Measurements from ENCODE around the gene SNX10. TPM values are rescaled to one million over a fixed set of nuclear protein-coding genes. Genes with fewer than 3 reads are reported as not detected.

The SNX10 gene
- total RNA-seq, 2 experiments from 2014 or later = 4.6 to 5.8 TPM

DNA sequence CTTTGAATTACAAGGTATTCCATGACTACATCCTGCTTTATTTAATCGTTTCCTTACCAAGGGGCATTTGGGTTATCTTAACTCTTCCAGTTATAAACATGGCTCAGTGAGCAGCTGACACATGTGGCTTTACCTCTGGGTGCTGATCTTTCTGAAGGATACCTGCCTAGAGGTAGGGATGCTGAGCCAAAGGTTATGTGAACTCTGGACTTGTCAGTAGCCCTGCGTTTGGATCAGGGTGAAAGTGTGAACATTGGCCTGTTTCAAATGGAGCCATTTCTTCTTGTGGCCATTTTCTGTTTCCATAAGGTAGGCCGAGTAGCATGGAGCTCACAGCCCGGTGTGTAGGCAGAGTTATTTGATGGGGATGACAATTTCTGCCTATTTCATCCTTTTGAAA, 29.2 kb downstream of the SNX10 start:
- Histone ChIP-seq H3K27me3 (ENCODE audit: control insufficient read depth in 1 of 2, insufficient read depth in 2 of 2, low read length in 2 of 2) (no peaks in the 10 kb centered on the region), H3K27ac (ENCODE audit: low read depth in 1 of 2, low read length in 2 of 2) (no peak overlapping the region), H3K36me3 (ENCODE audit: insufficient read depth, low read length) (no peaks in the 10 kb centered on the region), H3K4me1 (ENCODE audit: insufficient read depth, low read length) (no peaks in the 10 kb centered on the region), H3K9me3 (ENCODE audit: control insufficient read depth in 1 of 2, insufficient read depth in 1 of 2, low read length in 2 of 2) (no peaks in the 10 kb centered on the region), H3K4me3 (ENCODE audit: low read length) (no peak overlapping the region)
- TF ChIP-seq, protein P1, sequence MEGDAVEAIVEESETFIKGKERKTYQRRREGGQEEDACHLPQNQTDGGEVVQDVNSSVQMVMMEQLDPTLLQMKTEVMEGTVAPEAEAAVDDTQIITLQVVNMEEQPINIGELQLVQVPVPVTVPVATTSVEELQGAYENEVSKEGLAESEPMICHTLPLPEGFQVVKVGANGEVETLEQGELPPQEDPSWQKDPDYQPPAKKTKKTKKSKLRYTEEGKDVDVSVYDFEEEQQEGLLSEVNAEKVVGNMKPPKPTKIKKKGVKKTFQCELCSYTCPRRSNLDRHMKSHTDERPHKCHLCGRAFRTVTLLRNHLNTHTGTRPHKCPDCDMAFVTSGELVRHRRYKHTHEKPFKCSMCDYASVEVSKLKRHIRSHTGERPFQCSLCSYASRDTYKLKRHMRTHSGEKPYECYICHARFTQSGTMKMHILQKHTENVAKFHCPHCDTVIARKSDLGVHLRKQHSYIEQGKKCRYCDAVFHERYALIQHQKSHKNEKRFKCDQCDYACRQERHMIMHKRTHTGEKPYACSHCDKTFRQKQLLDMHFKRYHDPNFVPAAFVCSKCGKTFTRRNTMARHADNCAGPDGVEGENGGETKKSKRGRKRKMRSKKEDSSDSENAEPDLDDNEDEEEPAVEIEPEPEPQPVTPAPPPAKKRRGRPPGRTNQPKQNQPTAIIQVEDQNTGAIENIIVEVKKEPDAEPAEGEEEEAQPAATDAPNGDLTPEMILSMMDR (IDR thresholded peaks at IDR 0.05) = no peak
- ChIA-PET CTCF (no interaction called here), POLR2A (no interaction called here)
- H3K9me3 Mint-ChIP-seq = no peaks in the 10 kb centered on the region
- no peak overlapping the region for H3K27ac Mint-ChIP-seq
- H3K4me1 Mint-ChIP-seq (ENCODE audit: low read depth) = no peaks in the 10 kb centered on the region
- no peaks in the 10 kb centered on the region for H3K27me3 Mint-ChIP-seq
- no peak for ATAC-seq (ENCODE audit: poor library complexity)
- no peak for DNase-seq
- intact Hi-C loops (cut with DNase I, micrococcal nuclease) = no loop called here
- H3K4me3 Mint-ChIP-seq = no peak overlapping the region
- H3K36me3 Mint-ChIP-seq (ENCODE audit: low read depth) = no peaks in the 10 kb centered on the region

DNA sequence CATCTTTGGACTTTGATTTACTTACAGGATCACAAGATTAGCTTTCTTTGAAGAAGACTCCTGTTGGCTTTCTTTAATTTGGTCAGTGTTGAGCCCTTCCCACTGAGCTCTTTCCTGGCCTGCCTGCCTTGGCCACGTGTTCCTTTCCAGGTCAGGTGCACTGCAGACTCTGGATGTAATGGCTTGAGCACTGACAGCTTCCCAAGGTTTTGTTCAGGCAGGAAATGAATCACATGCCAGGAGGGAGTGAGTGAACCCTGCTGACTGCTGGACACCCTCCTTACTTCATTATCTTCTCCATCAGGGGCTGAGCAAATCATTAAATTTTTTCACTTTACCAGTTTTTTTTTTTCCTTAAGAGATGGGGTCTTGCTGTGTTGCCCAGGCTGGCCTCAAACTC, 29.8 kb downstream of the SNX10 start:
- ChIA-PET CTCF (no interaction called here), POLR2A (no interaction called here)
- H3K36me3 ChIP-seq (ENCODE audit: insufficient read depth, low read length) = no peaks in the 10 kb centered on the region
- H3K4me1 ChIP-seq (ENCODE audit: insufficient read depth, low read length) = no peaks in the 10 kb centered on the region
- DNase-seq (no peak), ATAC-seq (ENCODE audit: poor library complexity) (no peak)
- intact Hi-C loops (cut with DNase I, micrococcal nuclease) = no loop called here
- Mint-ChIP-seq H3K4me1 (ENCODE audit: low read depth) (no peaks in the 10 kb centered on the region), H3K4me3 (no peak overlapping the region), H3K36me3 (ENCODE audit: low read depth) (no peaks in the 10 kb centered on the region), H3K27ac (no peak overlapping the region), H3K27me3 (no peaks in the 10 kb centered on the region), H3K9me3 (no peaks in the 10 kb centered on the region)
- H3K9me3 ChIP-seq (ENCODE audit: control insufficient read depth in 1 of 2, insufficient read depth in 1 of 2, low read length in 2 of 2) = no peaks in the 10 kb centered on the region
- H3K27ac ChIP-seq (ENCODE audit: low read depth in 1 of 2, low read length in 2 of 2) = no peak overlapping the region
- TF ChIP-seq, protein P1 (IDR thresholded peaks at IDR 0.05) = no peak
- no peak overlapping the region for H3K4me3 ChIP-seq (ENCODE audit: low read length)
- no peaks in the 10 kb centered on the region for H3K27me3 ChIP-seq (ENCODE audit: control insufficient read depth in 1 of 2, insufficient read depth in 2 of 2, low read length in 2 of 2)

DNA sequence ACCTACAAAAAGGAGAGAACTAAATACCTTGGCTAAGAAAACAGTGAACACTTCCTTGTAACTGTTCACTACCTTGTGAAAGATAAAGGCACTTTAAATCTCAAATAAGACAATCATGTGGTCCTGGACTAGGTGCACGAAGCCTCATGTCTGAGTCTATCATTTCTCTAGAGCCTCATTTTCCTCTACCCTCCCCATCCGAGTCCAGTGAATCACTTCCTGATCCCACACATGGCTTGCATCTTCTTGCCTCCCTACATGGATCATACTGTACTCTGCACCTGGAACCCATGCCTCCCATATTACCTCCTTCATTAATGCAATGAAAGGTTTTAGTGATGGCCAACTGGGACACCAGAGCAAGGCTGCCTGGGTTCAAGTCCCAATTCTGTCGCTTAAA, 34.5 kb downstream of the SNX10 start:
- no peaks in the 10 kb centered on the region for H3K27me3 ChIP-seq (ENCODE audit: control insufficient read depth in 1 of 2, insufficient read depth in 2 of 2, low read length in 2 of 2)
- TF ChIP-seq, protein P1 (IDR thresholded peaks at IDR 0.05) = no peak
- H3K36me3 ChIP-seq (ENCODE audit: insufficient read depth, low read length) = no peaks in the 10 kb centered on the region
- ATAC-seq (ENCODE audit: poor library complexity) (no peak), DNase-seq (no peak)
- Mint-ChIP-seq H3K27ac (no peak overlapping the region), H3K27me3 (no peaks in the 10 kb centered on the region), H3K36me3 (ENCODE audit: low read depth) (peaks cover 12% of the 10 kb centered on the region), H3K9me3 (no peaks in the 10 kb centered on the region), H3K4me3 (no peak overlapping the region), H3K4me1 (ENCODE audit: low read depth) (no peaks in the 10 kb centered on the region)
- no peaks in the 10 kb centered on the region for H3K9me3 ChIP-seq (ENCODE audit: control insufficient read depth in 1 of 2, insufficient read depth in 1 of 2, low read length in 2 of 2)
- no peaks in the 10 kb centered on the region for H3K4me1 ChIP-seq (ENCODE audit: insufficient read depth, low read length)
- POLR2A ChIA-PET = no interaction called here
- no peak overlapping the region for H3K27ac ChIP-seq (ENCODE audit: low read depth in 1 of 2, low read length in 2 of 2)
- CTCF ChIA-PET = no interaction called here
- intact Hi-C loops (cut with DNase I, micrococcal nuclease) = no loop called here
- no peak overlapping the region for H3K4me3 ChIP-seq (ENCODE audit: low read length)
